Nephron (organoid): ENCODE measurements around the gene SHISA3.

Experiments used
- H3K27ac Mint-ChIP-seq, 3 experiments: 2 replicates each; pipeline ENCODE4 v1.8.0; 2020; ENCODE audit warnings: mixed read lengths in 3 of 3, mild to moderate bottlenecking in 2 of 3, moderate library complexity in 1 of 3
- H3K27me3 Mint-ChIP-seq: 2 replicates; pipeline ENCODE4 v1.8.0; 2021; ENCODE audit warnings: low read depth, mild to moderate bottlenecking, moderate library complexity, mixed read lengths
- H3K36me3 Mint-ChIP-seq: 2 replicates; pipeline ENCODE4 v1.8.0; 2020; ENCODE audit warnings: low read depth, mixed read lengths
- H3K4me1 Mint-ChIP-seq: 2 replicates; pipeline ENCODE4 v1.8.0; 2020; ENCODE audit warnings: mixed read lengths
- H3K4me3 Mint-ChIP-seq, 3 experiments: 2 replicates each; pipeline ENCODE4 v1.8.0; 2020; ENCODE audit warnings: mild to moderate bottlenecking in 3 of 3, mixed read lengths in 3 of 3, moderate library complexity in 2 of 3
- H3K9me3 Mint-ChIP-seq: 2 replicates; pipeline ENCODE4 v1.8.0; 2020; ENCODE audit warnings: mixed read lengths
- CTCF ChIP-seq, 3 experiments: fragments of 200-600 bp; sonication (generic); IDR thresholded peaks; one replicate each; pipeline ENCODE4 v1.5.0; 2021; ENCODE audit warnings: antibody characterized with exemption in 3 of 3; ENCODE audit not compliant: unreplicated experiment in 3 of 3

The SHISA3 gene

GRCh38 chr4:42357325-42357724, 40.0 kb upstream of the SHISA3 start:
- Mint-ChIP-seq H3K27ac (peak overlapping the region in 1 of 3 experiments; percentile 69), H3K4me3 (no peak overlapping the region), H3K27me3 (peaks cover 7% of the 10 kb centered on the region), H3K4me1 (peaks cover 29% of the 10 kb centered on the region), H3K9me3 (no peaks in the 10 kb centered on the region), H3K36me3 (no peaks in the 10 kb centered on the region)
- no peak for TF ChIP-seq CTCF (IDR thresholded peaks at IDR 0.05; ENCODE audit: unreplicated experiment in 3 of 3)

DNA sequence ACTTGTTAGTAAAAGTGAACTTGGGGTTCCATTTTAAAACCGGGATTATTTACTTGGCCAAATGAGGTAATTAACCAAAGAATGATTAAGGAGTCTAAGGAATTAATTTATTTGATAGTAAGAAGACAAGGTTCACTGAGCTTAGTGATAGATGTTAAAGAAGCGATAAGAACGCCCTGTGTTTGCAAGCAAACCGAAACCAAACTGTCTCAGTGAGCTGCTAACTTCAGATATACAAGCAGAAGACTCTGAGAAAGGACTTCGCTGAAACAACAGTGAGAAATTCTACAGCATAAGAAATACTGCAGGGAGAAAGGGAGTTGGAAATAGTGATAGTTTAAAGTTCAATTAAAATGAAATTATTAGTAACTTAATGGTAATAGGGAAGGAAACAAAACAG, 37.6 kb upstream of the SHISA3 start:
- H3K27me3 Mint-ChIP-seq = peaks cover 10% of the 10 kb centered on the region
- TF ChIP-seq CTCF (IDR thresholded peaks at IDR 0.05; ENCODE audit: unreplicated experiment in 3 of 3) = no peak
- H3K4me1 Mint-ChIP-seq = peaks cover 29% of the 10 kb centered on the region
- H3K4me3 Mint-ChIP-seq = no peak overlapping the region
- no peaks in the 10 kb centered on the region for H3K9me3 Mint-ChIP-seq
- no peaks in the 10 kb centered on the region for H3K36me3 Mint-ChIP-seq
- H3K27ac Mint-ChIP-seq = peak overlapping the region; percentile 23 to 92 (median 61)

GRCh38 chr4:42360256-42360669, 37.0 kb upstream of the SHISA3 start:
- Mint-ChIP-seq H3K4me1 (peaks cover 29% of the 10 kb centered on the region), H3K36me3 (no peaks in the 10 kb centered on the region), H3K27ac (peak overlapping the region; percentile 75 to 81 (median 78)), H3K9me3 (no peaks in the 10 kb centered on the region), H3K4me3 (no peak overlapping the region), H3K27me3 (peaks cover 10% of the 10 kb centered on the region)
- TF ChIP-seq CTCF (IDR thresholded peaks at IDR 0.05; ENCODE audit: unreplicated experiment in 3 of 3) = no peak

- peaks cover 21% of the 10 kb centered on the region for H3K4me1 Mint-ChIP-seq
- no peaks in the 10 kb centered on the region for H3K36me3 Mint-ChIP-seq
- peak overlapping the region; percentile 38 to 78 (median 48) for H3K27ac Mint-ChIP-seq
- no peak overlapping the region for H3K4me3 Mint-ChIP-seq
- TF ChIP-seq CTCF (IDR thresholded peaks at IDR 0.05; ENCODE audit: unreplicated experiment in 3 of 3) = no peak
- H3K9me3 Mint-ChIP-seq = no peaks in the 10 kb centered on the region
- peaks cover 10% of the 10 kb centered on the region for H3K27me3 Mint-ChIP-seq
Measured at GRCh38 chr4:42361456-42361855, 35.8 kb upstream of the SHISA3 start.

- Mint-ChIP-seq H3K27ac (peak overlapping the region; percentile 3 to 27 (median 7)), H3K4me1 (peaks cover 21% of the 10 kb centered on the region), H3K4me3 (no peak overlapping the region), H3K27me3 (peaks cover 10% of the 10 kb centered on the region), H3K9me3 (no peaks in the 10 kb centered on the region), H3K36me3 (no peaks in the 10 kb centered on the region)
- no peak for TF ChIP-seq CTCF (IDR thresholded peaks at IDR 0.05; ENCODE audit: unreplicated experiment in 3 of 3)
Measured at GRCh38 chr4:42362591-42362990, 34.7 kb upstream of the SHISA3 start.

DNA sequence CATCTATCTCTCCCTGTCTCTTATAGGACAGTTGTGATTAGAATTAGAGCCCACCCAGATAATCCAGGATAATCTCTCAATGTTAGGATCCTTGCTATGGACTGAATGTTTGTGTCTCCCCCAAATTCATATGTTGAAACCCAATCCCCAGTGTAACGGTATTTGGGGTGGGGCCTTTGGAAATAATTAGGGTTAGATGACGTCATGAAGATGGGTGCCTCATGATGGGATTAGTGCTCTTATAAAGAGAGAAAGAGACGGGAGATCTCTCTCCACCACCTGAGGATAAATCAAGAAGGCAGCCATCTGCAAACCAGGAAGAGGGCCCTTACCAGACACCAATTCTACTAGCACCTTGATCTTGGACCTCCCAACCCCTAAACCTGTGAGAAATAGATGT, 33.7 kb upstream of the SHISA3 start:
- Mint-ChIP-seq H3K27ac (no peak overlapping the region), H3K36me3 (no peaks in the 10 kb centered on the region), H3K4me3 (no peak overlapping the region), H3K27me3 (peaks cover 16% of the 10 kb centered on the region), H3K4me1 (peaks cover 15% of the 10 kb centered on the region), H3K9me3 (no peaks in the 10 kb centered on the region)
- TF ChIP-seq CTCF (IDR thresholded peaks at IDR 0.05; ENCODE audit: unreplicated experiment in 3 of 3) = no peak
